HG03469 (cell line): ENCODE measurements around the gene CRBN.
A peak's percentile ranks its signal among the peaks of the same experiment; 100 is the strongest.

ENCODE experiments used
- ATAC-seq: cut with Tn5 transposase; IDR thresholded peaks from one replicate; pipeline ENCODE4 v1.9.1; 2021; ENCODE audit warnings: mild to moderate bottlenecking, moderate library complexity, moderate number of reproducible peaks; ENCODE audit not compliant: unreplicated experiment

CRBN gene

DNA sequence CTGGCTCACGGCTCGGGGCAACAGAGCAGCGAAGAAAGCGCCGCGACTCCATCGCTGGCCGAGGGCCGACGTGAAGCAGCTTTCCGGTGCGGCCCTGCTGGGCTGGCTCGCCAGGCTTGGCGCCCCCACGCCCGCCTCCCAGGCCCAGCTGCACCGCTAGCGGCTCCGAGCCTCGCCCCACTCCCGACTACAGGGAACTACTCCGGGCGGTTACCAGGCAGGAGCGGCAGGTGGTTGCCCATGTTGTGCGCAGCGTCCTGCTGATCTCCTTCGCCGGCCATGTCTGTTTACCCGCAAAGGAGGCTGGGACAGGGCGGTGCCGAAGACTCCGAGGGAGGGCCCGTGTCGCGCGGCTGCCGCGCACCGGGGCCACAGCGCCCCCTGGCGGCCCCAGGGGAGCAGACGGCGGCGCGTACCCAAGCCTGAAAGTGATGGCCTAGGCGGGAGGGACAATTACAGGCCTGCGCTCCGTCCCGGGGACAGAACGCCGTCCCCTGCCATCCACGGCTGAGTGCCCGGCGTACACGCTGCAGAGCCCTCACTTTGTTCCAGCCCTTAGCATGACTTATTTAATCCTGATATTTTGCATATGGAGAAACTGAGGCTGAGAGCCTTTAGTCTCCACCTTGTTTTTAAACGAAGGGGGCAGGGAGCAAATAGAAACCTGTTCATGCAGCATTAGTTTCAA, at the start of gene CRBN:
CRBN (minus strand) TSS at position 285 of the 688 bp plus-strand sequence; CDS start at position 281, 4 bp downstream.
- peak; percentile 99 for ATAC-seq

DNA sequence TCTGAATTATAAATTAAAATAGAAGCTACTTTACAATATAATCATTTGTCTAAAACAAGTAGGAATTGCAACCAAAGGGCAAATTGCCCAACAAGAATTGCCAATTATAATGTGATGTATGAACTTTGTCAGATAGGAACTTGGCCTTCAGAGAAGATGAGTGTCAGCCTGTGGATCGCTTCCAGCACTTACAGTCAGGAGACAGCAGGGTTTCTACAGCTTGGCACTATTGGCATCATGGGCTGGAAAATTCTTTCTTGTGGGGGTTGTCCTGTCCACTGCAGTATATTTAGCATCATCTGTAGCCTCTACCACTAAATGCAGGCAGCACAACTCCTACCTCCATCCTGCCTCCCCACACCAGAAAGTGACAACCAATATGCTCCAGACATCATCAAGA, 48.1 kb upstream of the CRBN start:
- ATAC-seq, result no peak

DNA sequence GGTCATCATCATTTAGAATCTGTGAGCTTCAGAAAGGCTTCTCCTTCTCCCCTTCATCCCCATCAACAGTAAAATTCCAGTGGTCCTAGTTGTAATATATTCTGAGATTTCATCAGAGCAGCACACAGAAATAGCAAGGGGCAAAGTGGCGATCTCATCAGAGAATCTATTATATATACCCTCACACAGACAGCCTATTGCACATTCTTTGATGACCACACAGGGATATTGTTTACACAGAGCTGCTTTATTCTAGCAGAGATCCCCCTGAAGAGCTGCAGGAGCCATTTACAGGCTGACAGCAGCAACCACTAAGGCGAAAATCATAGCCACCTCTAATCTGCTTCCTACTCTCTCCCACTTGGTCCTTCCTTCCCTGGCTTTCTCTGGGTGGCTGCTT, 42.0 kb upstream of the CRBN start:
- no peak for ATAC-seq

DNA sequence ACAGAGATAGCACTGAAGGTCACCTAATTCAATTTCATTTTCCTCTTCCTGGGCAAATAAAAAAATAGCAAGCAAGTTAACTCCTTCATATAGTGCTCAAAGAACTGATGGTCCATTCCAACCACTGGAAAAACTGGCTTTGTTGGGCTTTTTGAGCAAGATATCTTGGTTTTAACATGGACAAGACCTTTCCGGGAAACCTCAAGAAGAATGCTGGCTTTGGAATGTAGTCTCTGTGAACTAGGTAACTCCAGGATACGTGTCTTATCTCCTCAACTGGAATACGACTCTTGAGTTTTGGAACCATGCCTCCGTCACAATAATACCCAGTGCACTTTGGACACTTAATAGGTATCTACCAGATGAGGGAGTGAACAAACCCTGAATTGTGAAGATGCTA, 36.9 kb upstream of the CRBN start:
- ATAC-seq, result no peak

DNA sequence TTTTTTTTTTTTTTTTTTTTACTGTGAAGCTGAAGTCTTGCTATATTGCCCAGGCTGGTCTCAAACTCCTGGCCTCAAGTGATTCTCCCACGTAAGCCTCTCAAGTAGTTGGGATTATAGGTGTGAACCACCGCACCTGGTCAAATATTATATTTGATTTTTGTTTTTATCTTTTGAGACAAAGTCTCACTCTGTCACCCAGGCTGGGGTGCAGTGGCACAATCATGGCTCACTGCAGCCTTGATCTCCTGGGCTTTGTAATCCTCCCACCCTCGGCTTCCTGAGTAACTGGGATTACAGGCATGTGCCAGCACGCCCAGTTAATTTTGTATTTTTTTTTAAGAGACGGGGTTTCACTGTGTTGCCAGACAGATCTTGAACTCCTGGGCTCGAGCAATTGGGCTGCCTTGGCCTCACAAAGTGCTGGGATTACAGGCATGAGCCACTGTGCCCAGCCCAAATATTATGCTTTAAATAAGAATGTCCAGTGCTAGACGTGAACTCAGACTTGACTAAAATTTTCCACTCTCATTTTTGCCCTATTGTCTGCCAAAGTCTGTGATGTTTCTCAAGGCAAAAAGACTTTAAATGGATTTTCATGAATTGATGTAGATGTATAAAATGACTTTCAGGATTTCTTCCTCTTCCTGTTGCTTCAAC, 33.4 kb upstream of the CRBN start:
- ATAC-seq, result no peak

DNA sequence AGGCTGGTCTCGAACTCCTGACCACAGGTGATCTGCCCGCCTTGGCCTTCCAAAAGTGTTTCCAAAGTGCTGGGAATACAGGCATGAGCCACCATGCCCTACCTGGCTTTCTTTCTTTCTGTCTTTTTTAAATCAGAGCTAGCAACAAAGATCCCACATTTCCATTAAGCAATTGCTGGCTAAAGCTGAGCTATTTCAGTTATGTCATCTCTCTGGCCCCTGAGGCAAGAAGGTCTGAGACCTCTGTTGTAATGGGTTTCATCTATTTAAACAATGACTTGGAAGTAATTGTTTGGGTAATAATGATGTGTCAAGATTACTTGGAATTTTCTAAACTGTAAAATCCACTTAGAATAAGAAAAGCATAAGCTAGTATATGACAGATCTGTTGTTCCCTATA, 30.2 kb upstream of the CRBN start:
- ATAC-seq, result no peak

DNA sequence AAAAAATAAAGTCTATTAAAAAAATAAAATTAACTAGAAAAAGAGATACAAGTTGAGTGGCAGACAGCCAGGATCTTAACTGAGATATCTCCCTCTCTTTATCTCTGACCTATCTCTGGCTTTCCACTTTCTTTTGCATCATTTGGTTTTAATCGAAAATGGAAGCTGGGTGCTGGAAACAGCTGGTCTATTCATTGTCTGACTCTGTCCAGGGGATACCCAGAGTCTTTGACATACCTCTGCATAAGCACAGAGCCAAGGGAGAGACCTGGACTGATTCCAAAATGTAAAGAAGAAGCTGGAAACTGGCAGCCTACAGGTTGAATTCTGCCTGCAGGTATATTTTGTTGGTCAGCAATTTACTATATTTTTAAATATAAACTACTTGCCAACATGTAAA, 29.6 kb upstream of the CRBN start:
- no peak for ATAC-seq

DNA sequence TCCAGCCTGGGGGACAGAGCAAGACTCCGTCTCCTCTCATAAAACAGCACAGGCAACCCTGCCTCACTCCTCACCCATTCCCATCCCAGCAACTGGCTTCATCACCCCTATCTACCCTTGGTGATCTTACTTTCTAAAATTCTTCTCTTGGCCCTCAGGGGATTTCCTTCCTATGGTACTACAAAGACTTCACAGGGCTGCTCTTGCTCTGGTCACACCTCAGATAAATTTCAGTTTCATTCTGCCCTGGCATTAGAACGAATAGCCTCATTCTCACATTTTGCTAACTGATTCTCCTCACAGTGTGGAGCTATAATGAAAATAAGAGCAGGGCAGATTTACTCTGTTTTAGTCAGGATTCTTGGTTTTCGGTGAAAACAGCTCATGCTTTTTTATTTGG, 22.1 kb upstream of the CRBN start:
- peak; percentile 97 for ATAC-seq

DNA sequence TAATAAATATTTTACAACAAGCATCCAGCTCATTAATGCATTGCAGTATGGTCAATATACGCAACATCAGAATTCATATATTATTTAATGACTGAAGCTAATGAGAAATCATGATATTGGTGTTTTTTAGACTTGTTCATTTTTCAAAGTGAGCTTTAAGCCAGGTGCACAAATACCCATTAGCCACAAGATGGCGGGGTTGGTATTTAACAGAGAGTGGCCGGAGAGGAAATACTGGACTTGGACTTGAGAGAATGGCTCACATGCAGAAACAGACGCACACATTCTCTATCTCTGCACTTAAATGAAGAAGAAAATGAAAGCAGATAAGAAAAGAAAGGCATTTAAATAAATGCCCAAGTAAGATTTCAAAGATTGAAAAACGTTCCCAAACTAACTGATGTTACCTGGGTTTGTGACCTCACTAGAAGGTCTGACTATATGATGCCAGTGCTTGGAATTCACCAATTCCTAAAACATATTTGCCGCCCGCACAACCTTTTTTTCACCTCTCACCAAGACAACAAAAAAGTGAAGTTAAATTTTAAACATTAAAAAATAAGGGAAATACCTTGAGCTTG, 21.2 kb upstream of the CRBN start:
- ATAC-seq, result peak; percentile 47

DNA sequence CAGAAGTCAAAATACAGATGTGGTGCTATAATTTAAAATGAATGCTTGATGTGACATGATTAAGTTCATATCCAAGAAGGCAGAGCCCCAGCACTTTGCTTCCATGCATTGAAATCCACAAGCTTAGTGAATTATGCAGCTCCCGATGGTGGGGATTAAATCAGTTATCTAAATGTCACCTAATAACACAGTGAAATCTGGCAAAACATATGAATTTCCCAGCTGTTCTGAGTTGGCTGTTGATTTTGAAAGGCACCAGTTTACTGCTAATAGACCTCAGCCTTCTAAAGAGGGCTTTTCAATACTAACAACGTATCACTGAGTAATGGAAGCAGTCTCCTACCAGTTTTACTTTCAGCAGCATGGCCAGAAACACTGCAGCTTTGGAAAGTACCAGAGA, 19.8 kb upstream of the CRBN start:
- ATAC-seq, result no peak

DNA sequence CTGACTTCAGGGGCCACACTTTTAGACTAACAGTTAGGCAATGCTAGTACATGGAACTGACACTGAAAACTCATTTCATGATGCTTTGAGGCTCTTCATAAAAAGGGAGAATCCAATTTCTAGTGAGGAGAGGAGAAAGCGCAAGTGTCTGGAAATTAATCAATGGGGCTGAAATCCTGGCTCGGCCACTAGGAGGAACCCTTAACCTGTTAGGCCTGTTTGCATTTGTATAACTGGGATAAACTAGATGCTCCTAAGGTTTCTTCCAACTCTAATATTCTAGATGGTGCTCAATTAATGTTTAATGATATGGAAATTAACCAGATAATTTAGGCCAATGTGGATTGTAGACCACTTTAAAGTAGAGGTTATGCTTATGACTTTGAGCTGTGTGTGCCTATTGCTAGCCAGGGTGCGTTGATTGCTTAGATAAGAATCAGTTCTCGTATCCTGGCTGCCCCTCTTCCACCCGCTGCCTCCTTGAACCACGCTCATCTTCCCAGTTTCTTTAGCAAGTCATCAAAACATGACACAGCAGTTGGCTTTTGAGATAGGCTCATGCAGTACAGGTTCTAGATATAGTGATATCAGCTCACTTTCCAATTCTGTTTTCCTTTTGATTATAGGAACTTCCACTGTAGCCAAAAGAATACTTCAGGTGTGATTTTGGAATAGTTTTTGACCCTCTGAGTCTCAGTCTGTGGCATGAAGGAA, 16.8 kb upstream of the CRBN start:
- no peak for ATAC-seq

DNA sequence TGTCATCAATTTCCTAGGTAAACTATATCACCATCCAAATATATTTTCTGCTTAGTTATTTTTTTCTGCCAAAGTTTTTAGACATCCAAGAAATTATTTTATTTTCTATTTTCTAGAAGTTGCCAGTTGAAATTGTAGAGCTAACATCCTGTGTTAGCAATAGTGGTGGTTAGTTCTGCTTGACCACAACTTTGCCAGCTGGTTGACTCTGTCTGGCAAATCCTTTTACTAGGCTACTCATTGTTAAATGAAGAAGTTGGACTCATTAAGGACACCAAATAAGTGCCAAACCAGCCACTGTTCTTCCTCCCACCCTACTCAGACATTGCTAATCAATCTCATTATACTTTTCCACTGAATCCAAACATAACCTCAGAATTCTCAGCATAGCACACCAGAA, 15.4 kb upstream of the CRBN start:
- no peak for ATAC-seq

DNA sequence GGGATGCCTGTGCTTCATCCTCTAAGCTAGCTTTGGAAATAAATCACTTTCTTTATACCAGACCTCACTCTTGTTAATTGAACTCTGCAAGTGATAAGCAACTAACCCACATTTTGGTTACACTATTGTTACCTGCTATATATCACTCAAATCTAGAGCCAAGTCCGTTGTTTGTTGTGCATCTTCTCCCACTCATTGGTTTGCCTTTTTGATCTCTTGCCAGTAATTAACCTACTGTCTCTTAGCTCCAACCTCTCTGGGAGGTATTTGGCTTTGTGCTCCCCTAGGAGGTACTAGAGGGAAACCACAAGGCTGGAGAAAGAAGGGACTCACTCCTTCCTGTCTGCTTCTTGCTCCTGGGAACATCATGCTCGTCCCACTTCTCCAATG, 12.8 kb upstream of the CRBN start:
- no peak for ATAC-seq

DNA sequence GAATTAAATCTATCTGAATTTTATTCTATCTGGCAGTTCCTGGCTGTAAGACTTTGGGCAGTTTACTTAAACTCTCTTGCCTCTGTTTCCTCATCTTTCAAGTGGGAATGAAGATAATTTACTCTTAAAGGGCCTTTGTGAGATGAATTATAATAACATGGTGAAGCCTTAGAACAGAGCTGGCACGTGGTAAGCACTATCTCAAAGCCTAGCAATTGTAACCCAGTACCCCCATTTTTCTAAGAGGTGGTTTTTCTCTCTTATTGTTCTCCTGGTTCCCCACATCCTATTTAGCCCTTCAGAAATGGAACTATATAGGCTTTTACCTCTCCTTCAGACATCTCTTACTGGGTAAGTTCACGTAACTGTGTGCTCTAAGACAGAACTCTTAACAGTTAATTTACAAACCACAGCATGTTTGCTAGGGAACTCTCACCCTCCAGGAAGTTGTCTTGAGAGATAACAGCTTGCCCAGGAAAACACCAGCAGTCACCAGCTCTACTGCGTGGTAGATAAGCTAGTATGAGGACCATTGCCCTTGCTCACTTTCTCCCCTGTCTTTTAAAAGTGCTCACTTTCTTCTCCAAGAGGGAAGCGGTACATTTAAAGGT, 12.3 kb upstream of the CRBN start:
- no peak for ATAC-seq

DNA sequence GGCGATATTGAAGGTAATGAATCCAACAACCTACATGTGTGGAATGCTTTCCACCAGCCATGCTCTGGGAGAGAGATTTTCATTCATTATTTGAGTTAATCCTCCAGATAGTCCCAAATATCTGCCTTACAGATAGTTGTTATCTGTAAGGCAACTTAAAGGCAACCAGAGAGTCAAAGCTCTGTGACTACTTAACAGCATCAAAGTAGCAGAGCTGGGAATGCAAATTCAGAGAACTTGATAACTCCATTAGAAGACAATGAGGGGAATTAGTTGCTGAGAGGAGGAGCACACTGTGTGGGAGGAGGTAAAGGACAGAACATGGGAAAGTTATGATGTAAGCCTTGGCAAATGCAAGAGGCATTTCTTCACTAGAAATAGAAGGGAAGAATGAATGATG, 10.5 kb upstream of the CRBN start:
- no peak for ATAC-seq

DNA sequence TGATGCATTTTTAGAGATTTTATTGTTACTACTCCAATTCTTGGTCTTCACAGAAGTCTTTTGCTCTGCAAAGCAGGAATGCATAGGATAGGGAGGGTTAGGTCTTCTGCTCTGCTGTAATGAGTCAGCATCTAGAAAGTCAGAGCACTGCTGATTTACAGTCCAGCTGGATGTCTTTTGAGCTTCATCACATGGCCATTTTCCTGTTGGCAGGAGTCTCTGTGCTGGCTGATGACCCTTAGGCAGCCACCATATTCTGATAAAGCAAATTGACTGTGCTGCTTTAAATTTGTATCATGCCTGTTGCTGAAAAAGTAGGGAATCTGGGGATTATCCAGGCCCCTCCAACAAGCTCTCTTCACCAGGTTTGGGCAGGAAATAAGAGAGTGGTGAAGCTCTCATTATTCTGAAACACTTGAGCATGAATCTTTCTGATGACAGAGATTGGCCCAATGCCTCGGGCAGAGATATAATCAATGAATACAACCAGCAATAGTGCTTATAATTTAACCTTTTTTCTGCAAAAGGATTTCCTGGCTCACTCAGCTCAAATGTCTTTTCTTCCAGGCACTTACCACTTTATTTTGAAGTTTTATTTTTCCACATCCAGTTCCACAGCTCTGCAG, 9.7 kb upstream of the CRBN start:
- ATAC-seq, result no peak

DNA sequence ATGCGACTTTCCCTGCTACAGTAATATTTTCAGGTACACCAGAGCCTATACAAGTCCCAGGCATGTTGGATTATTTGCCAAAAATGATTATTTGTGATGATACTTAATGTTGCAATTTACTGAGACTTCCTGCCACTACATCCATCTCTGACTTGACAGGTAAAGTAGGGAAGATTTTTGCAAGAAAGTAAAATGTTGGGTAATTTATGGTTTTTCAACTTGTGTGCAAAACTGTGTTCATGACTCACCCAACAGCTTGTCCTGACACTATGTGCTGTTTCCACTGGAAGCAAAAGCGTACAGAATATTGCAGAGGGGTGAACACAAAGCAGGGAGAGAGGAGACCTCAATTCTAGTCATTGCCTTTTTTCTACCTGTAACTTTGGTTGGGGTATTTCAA, 5.4 kb upstream of the CRBN start:
- no peak for ATAC-seq

DNA sequence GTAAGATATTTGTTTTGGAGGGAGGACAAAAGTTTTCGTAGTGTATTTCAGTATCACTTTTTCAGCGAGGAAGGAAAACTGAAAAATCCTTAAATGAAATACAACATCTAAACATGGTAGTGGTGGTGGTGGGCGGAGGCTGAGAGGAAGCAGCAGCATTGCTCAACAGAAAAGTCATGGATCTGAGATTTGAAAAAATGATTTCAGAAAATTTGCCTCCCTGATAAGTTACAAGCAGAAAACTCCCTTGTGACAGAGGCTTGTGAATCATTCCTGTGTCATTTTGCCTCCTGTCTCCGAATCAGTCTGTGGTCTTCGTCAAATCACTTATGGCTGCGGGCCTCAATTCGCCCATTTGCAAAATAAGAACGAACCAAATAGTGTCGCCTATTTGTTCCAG, 965 bp upstream of the CRBN start:
- ATAC-seq, result no peak

DNA sequence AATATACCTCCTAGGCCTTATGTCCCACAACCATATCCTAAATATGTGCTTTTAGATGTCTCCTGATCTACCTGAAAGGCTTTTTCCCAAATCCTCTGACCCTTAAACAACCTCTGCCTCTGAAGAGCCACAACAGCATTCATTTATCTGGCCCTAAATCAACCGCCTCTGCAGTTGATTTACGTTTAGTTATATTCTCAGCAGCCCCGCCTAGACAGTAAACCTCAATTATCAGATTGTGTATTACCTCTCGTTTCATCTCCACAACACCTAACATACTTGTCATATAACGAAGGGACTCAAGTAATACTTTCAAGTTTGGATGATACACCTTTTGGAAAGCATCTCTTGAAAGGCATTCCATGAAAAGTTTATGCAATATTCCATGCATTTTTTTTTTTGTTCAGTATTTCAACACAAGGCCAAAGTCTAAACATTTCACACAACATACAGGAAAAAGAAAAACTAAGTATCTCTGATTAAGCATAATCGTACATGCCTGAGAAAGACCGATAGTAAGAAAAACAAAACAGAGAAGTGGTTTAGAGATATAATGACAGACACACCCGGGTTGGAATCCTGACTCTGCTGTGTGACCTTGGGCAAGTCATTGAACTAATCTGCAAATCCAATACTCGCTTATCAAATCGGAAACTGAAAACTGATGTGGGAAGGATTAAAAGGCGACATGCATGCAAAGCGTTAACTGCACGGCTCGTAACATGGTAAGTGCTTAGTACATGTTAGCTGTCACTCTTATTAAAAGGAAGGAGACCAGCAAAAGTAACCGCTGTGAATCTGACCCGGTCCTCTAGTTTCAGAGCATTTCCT, 778 bp downstream of the CRBN start:
- ATAC-seq, result no peak

DNA sequence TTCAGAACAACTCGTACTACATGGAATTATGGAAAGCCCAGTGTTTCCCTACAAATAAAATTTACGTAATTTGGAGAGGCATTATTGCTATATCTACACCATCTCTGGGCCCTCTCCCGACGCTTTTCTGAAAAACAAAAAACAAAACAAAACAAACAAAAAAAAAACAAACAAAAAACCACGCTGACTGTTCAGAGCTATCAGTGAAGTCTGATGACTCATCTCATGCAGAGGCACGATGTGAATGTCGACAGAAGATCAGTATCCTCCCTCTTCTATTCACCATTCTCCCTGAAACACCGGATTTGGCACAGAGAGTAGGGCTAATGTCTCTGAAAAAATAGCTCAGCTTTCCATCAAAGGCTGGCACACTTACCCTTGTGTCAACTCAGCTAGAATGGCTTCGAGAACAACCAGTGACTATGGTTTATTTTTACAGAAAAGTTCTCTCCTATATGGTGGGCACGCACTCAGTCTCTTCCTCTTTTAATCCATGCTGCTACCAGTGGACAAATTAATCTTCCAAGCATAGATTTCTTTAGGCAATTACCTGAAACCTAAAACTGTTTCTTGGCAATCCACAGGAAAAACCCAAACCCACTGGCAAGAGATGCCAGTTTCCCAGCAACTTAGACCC, 1.5 kb downstream of the CRBN start:
- no peak for ATAC-seq
